ENCODE data around the gene GPR151. TPM values are rescaled to one million over a fixed set of nuclear protein-coding genes. Genes with fewer than 3 reads are reported as not detected.

GPR151 gene
- total and polyA plus RNA-seq, 2 experiments from 2014 or later: 0.03 TPM; not detected in 1

GRCh38 chr5:146467760-146468159 lies 48.2 kb downstream of the GPR151 start:
- Histone ChIP-seq H3K9me3 (ENCODE audit: low read depth) (no peaks in the 10 kb centered on the region), H4K20me1 (ENCODE audit: insufficient read depth, poor library complexity, severe bottlenecking) (peaks cover 10% of the 10 kb centered on the region), H3K36me3 (replicated peaks; ENCODE audit: insufficient read depth, low read depth) (peaks cover 7% of the 10 kb centered on the region), H3K79me2 (peaks cover 24% of the 10 kb centered on the region), H3K4me2 (no peak overlapping the region), H2AFZ (no peak overlapping the region), H3K27me3 (no peaks in the 10 kb centered on the region), H3K4me3 (no peak overlapping the region), H3K4me1 (ENCODE audit: insufficient read depth) (no peaks in the 10 kb centered on the region), H3K27ac (no peak overlapping the region), H3K9me2 (replicated peaks; ENCODE audit: insufficient read depth) (no peaks in the 10 kb centered on the region)
- TF ChIP-seq EZH2phosphoT487 (IDR thresholded peaks at IDR 0.05; ENCODE audit: low read depth, severe bottlenecking, unreplicated experiment) (no peak), EZH2 (IDR thresholded peaks at IDR 0.05; ENCODE audit: borderline replicate concordance) (no peak)
- TF ChIP-seq, protein P1, sequence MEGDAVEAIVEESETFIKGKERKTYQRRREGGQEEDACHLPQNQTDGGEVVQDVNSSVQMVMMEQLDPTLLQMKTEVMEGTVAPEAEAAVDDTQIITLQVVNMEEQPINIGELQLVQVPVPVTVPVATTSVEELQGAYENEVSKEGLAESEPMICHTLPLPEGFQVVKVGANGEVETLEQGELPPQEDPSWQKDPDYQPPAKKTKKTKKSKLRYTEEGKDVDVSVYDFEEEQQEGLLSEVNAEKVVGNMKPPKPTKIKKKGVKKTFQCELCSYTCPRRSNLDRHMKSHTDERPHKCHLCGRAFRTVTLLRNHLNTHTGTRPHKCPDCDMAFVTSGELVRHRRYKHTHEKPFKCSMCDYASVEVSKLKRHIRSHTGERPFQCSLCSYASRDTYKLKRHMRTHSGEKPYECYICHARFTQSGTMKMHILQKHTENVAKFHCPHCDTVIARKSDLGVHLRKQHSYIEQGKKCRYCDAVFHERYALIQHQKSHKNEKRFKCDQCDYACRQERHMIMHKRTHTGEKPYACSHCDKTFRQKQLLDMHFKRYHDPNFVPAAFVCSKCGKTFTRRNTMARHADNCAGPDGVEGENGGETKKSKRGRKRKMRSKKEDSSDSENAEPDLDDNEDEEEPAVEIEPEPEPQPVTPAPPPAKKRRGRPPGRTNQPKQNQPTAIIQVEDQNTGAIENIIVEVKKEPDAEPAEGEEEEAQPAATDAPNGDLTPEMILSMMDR (IDR thresholded peaks at IDR 0.05; ENCODE audit: poor library complexity): no peak
- DNase-seq (ENCODE audit: low spot score): no peak
- 96% methylated on average over 1 of the region's 1 CpG for whole genome bisulfite sequencing (ENCODE audit: low lambda C conversion rate, missing lambda C conversion rate)

GRCh38 chr5:146466521-146467349 lies 49.3 kb downstream of the GPR151 start:
- no peak for TF ChIP-seq EZH2 (IDR thresholded peaks at IDR 0.05; ENCODE audit: borderline replicate concordance)
- TF ChIP-seq, protein P1 (IDR thresholded peaks at IDR 0.05; ENCODE audit: poor library complexity): peak; percentile 58
- H3K4me1 ChIP-seq (ENCODE audit: insufficient read depth): no peaks in the 10 kb centered on the region
- H3K4me2 ChIP-seq: no peak overlapping the region
- no peak overlapping the region for H3K27ac ChIP-seq
- no peaks in the 10 kb centered on the region for H3K9me3 ChIP-seq (ENCODE audit: low read depth)
- H3K27me3 ChIP-seq: no peaks in the 10 kb centered on the region
- H3K4me3 ChIP-seq: no peak overlapping the region
- H2AFZ ChIP-seq: no peak overlapping the region
- no peaks in the 10 kb centered on the region for H3K9me2 ChIP-seq (replicated peaks; ENCODE audit: insufficient read depth)
- DNase-seq (ENCODE audit: low spot score): no peak
- WGBS (ENCODE audit: low lambda C conversion rate, missing lambda C conversion rate): 62% methylated on average over 3 of the region's 3 CpGs
- H3K36me3 ChIP-seq (replicated peaks; ENCODE audit: insufficient read depth, low read depth): peaks cover 7% of the 10 kb centered on the region
- peaks cover 14% of the 10 kb centered on the region for H4K20me1 ChIP-seq (ENCODE audit: insufficient read depth, poor library complexity, severe bottlenecking)
- peaks cover 27% of the 10 kb centered on the region for H3K79me2 ChIP-seq

DNA sequence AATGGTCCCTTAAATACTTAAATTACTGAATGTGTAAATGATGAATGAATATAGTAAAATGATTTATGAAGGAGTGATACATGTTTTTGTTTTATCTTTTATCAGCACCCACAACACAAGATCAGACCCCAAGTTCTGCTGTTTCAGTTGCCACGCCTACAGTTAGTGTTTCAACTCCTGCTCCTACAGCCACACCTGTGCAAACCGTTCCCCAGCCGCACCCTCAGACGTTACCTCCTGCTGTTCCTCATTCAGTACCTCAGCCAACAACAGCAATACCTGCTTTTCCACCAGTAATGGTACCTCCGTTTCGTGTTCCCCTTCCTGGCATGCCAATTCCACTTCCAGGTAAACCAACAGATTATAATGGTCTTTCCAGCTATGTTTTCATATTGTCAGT lies 52.5 kb downstream of the GPR151 start:
- peaks cover 57% of the 10 kb centered on the region for H3K79me2 ChIP-seq

More for the DNA sequence above, 52.5 kb downstream of the GPR151 start:
- Histone ChIP-seq H3K4me2 (no peak overlapping the region), H3K4me3 (no peak overlapping the region), H3K27ac (no peak overlapping the region), H3K36me3 (replicated peaks; ENCODE audit: insufficient read depth, low read depth) (no peaks in the 10 kb centered on the region), H3K9me3 (ENCODE audit: low read depth) (no peaks in the 10 kb centered on the region), H2AFZ (no peak overlapping the region), H3K27me3 (no peaks in the 10 kb centered on the region), H3K9me2 (replicated peaks; ENCODE audit: insufficient read depth) (no peaks in the 10 kb centered on the region), H4K20me1 (ENCODE audit: insufficient read depth, poor library complexity, severe bottlenecking) (peaks cover 17% of the 10 kb centered on the region), H3K4me1 (ENCODE audit: insufficient read depth) (peaks cover 4% of the 10 kb centered on the region)
- 92% methylated on average over 6 of the region's 6 CpGs for WGBS (ENCODE audit: low lambda C conversion rate, missing lambda C conversion rate)
- TF ChIP-seq EZH2 (IDR thresholded peaks at IDR 0.05; ENCODE audit: borderline replicate concordance) (no peak), EZH2phosphoT487 (IDR thresholded peaks at IDR 0.05; ENCODE audit: low read depth, severe bottlenecking, unreplicated experiment) (no peak)
- TF ChIP-seq, protein P1 (IDR thresholded peaks at IDR 0.05; ENCODE audit: poor library complexity): no peak
- DNase-seq (ENCODE audit: low spot score): no peak

Small RNAs within 50 kb of the gene (small RNA-seq; reads per million reads assigned to genes)
- gene RF02271: not detected

Other genes with a start within 250 kb of the GPR151 start
- gene POU4F3, start 177.4 kb downstream of the GPR151 start, total RNA-seq: 0.36 TPM in 1 of 2 replicates, not detected in the other
- gene POU4F3, start 177.4 kb downstream of the GPR151 start, polyA plus RNA-seq: not detected in 2 replicates
- gene TCERG1, start 68.9 kb downstream of the GPR151 start, total RNA-seq: 56.8 and 68.1 TPM in 2 replicates
- gene TCERG1, start 68.9 kb downstream of the GPR151 start, polyA plus RNA-seq: 49.3 and 57.9 TPM in 2 replicates

All from hepatocyte (in vitro differentiated cells).